Esophagus mucosa (tissue), 1 donor: Measurements from ENCODE around the gene DIAPH1. TPM values are rescaled to one million over a fixed set of nuclear protein-coding genes. Genes with fewer than 3 reads are reported as not detected.
"Not testable (repeated sequence)": the region's sequence is repeated elsewhere in the genome, so short reads cannot be mapped to it uniquely, and the experiment has no call there.

Source experiments
- ATAC-seq: fragments of 200-7000 bp; cut with Tn5 transposase; one replicate; pipeline ENCODE4 v1.9.1; 2020
- total RNA-seq: library from RNA; stranded (reverse); gene quantifications from one replicate; pipeline ENCODE4 v1.2.4, GENCODE V29; 2023
- donor health status: DM: yes; HTN: yes; CAD: no.

Gene DIAPH1
- total RNA-seq, 1 donor from 2014 or later = 108 TPM

DNA sequence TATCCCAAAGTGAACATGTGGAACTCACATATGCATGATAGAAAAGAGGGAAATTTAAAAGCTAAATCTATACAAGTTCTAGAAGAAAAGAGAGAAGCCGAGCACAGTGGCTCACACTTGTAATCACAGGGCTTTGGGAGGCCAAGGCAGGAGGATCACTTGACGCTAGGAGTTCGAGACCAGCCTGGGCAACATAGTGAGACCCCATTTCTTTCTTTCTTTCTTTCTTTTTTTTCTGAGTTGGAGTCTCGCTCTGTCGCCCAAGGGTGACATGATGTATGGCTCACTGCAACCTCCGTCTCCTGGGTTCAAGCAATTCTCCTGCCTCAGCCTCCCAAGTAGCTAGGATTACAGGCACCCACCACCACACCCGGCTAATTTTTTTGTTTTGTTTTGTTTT is 8.9 kb downstream of the DIAPH1 start:
- ATAC-seq = not testable (repeated sequence)

DNA sequence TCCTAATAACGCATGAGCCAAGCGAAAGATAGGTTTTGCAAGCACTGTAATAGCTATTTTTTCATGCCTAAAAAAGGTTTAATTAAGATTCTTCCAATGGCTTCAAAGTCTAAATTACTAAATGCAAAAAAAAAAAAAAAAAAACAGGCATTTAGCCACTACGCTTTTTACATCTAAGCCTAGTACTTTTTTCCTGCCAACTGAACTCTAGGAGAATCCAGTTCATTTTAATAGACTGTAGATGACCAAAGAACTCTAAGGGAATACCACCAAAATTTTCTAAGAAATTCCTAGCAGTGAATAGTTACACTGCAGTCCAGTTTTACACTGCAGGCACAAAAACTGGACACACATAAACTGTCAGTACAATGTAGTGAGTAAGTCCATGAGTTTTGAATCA is 9.8 kb downstream of the DIAPH1 start:
- ATAC-seq = no peak

DNA sequence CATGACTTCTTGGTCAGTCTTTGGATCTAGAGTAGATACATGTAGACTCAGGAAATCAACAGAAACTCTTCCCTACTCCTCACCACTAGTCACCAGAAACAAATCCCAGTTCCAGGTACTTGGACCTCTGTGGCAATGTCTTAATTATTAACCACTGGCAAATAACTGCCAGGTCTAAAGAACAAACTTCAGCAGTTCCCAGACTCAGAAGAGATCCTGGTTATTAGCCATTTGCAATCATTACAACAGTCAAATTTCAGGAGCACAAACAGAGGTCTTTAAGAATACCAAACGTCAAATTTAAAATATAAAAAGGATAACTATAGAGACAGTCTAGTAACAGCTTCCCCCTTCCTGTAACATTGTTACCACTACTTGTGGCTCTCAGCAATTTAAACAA is 10.2 kb downstream of the DIAPH1 start:
- ATAC-seq = no peak

DNA sequence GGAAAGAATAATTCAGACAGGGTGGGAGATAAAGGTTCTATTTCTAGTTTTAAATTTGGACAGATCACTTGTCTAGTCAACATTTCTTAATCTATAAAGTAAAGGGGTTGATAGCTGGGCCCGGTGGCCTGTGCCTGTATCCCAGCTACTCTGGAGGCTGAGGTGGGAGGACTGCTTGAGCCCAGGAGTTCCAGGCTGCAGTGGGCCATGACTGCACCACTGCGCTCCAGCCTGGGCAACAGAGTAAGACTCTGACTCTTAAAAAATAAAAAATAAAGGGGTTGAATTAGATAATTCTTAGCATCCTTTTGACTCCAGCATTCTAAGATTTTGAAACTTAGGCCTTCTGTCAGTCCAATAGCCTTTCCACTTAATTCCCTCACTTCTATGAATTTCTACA is 10.8 kb downstream of the DIAPH1 start:
- no peak for ATAC-seq

DNA sequence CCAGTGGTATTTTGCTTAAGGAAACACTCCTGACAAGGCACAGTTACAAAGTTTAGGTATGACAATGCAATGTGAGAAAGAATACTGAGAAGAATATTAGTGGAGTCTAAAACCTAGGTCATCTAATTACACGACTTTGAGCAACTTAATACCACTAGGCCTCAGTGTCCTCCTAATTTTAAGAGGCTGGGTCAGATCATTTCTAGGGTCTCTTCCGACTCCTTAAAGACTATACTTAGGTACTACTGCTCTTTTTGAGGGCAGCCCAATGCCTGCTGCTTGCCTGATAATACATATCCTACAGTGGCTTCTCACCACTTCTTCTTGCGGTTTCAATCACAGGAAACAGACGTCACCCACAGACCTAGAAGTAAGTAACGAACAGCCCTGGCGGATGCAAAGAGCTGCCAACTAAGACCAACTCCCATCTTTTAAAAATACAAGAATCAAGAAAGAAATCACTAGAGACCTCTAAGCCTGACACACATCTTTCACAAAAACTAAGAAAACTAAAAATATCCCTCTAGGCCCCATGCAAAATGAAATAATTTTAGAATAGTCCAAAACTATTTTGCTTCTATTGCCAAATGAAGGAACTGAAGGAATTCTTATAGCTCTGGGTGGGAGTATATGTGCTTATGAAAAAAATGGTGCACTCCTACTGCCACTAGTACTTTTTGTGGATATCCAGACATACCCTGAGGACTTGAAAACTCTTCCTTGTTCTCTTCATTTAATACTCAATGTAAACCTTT is 13.1 kb downstream of the DIAPH1 start:
- peak; percentile 35 for ATAC-seq

DNA sequence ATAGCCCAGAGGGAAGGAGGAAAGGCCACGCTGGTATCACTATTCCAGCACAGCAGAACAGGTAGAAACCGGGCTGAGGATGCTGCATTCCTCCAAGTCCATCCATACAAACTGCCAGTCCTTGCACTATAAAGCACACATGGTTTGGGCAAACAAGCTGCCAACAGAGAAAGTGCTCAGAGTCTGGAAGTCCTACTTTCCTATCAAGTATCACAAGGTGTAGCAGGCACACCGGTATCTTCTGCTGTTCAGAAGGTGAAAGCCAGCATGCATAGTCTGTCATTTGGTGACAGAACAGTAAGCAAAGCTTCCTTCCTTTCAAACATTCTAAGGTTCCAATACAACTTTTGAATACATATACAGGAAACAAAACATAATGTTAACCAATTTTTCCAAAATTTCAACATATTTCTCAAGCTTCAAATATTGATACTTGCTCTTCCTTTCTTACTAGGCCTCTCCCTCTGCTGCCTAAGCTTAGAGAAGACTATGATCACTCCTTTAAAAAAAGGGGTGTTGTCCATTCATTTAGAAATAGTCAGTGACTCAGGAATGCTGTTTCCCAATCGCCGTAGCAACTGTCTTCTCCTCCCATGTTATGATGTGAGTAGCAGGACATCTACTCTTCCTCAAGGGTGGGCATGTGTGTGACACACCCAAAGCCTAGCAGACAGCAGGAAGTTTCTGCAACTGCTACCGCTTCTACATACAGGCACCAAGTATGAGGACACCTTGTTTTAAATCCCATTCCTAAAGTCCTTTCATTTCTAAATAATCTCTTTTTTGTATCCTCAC is 14.7 kb downstream of the DIAPH1 start:
- peak; percentile 99 for ATAC-seq

DNA sequence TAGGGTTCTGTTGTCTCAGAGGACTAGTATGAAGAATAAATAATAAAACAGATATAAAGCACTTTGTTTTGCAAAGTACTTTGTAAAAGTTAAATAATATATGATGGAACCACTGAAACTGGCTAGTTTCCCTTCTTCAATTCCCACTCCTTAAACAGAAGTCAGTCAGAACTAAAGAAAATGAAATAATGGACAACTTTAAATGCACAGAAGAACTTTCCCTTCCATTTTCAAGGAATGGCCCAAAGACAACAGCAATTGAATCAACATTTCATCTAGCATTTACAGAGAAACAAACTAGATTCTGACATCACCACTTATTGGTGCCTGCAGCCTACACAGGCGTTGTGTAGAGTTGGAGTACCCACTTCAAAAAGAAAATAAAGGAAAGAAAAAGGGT is 16.2 kb downstream of the DIAPH1 start:
- ATAC-seq = no peak

DNA sequence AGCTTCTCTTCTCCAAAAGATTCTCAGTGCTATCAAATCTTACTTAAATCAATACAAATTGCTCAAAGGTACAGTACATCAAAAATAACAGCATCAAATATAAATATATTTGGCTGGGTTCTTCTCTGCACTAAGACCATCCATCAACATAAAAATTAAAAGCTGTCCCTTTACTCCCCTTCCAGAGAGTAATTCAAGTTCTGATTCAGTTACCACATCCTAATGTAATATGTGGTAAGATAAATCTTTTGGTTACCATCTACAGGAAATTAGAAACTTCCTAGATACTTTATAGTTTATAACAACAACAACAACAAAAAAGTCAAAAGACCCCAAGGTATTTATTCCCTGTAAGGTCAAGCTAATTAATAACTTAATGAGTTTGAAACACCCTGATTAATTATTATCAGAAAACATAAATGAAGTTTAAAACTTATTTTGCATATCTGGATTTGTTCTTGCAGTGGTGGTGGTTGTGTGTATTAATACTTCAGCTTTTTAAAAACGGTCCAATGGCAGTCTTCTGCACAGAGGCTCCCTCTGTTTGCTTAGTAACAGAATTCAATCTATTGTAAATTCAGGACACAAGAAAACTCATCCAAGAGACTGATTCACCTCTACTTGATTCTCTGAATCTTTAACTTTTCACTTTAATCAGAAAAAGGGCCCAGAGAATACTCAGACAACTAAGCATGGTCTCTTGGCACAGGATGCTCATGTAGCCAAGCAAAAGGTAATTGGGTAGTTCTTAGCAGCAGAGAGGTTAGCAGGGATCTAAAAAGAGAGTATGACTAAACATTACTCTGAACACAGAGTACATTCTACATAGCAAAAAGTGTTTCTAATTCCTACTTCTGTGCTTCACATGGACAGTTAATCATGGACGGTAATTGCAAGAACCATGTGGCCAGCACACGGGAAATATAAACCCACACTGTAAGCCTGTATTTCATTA is 20.1 kb downstream of the DIAPH1 start:
- peak; percentile 30 for ATAC-seq

DNA sequence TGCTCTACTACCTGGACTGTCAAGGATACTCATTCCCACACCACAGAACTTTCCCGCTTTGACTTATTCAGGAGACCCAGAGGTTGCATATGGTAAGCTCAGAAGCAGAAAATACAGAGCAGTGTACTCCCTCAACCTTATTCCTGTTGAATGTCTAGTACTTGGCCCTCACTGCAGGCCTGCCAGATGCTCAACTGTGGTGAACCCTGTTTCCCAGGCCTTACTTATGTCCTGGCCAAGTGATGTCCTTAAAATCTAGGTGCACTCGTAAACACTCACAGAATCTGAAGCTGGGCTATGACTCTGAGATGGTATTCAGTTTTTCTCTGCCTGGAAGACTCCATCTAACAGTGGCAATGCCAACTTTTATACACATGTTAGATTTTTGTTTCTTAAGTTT is 21.0 kb downstream of the DIAPH1 start:
- no peak for ATAC-seq

DNA sequence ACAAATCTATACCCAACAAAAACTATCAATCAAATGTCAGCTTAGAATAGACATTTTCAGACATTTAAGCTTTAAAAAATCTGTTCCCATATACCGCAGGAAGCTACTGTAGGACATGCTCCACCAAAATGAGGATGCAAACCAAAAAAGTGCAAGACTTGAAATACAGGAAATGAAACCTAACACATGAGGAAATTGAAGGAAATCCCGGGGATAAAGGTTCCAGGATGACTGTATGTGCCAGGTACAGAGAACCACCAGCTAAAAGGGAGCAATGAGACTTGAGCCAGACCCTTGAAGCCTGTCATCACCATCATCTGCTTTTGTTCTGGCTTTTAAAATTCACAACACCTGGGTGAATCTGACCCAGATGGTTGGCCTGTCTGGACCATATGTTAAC is 21.4 kb downstream of the DIAPH1 start:
- peak; percentile 68 for ATAC-seq

DNA sequence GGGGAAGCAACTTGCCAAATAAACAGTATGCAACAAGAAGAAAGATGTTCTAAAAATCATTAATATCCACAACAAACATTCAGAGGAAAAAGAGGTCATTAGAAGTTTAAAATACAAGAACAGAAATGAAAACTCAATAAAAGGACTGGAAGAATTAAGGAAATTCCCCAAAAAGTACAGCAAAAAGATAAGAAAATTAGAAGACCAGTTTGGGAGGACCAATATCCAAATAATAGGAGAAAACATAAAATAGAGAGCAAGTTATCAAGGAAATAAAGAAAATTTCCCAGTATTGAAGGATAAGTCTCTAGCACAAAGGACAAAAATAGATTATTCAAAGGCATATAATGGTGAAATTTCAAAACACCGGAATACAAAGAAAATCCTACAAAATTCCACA is 21.9 kb downstream of the DIAPH1 start:
- ATAC-seq = no peak

DNA sequence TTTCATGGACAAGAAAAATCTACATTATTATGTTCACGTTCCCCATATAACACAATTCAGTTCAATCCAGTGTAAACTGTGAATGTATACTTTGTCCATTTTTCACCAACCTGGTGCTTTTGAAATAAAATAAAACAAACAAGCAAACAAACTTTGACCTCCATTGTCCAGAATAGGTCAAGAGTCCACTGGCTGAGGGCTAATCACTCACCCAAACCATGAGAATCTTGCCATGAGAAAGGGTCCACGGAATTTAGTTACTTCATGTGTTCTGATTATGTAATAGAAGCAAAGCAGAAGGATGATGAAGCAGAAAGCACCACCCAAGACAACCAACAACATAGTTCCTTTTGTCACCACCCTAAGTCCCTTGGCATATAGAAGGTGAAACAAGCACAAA is 28.7 kb downstream of the DIAPH1 start:
- no peak for ATAC-seq

DNA sequence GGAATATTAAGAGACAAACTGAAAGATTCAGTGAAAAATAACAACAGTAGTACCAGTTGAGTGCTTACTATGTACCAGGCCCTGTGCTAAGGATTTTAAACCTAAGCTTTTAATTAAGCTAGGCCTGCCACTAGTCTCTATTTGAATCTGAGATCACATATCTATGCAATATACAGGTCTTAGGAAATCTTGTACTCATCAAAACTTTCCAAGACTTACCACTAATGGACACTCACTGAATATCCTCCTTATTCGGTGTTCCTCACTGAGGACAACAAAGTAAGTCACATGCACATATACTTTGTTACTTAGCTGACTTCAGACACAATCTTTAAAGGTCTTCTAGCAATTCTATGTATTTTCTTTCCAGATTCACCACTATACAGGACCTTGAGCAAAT is 32.6 kb downstream of the DIAPH1 start:
- ATAC-seq = no peak

DNA sequence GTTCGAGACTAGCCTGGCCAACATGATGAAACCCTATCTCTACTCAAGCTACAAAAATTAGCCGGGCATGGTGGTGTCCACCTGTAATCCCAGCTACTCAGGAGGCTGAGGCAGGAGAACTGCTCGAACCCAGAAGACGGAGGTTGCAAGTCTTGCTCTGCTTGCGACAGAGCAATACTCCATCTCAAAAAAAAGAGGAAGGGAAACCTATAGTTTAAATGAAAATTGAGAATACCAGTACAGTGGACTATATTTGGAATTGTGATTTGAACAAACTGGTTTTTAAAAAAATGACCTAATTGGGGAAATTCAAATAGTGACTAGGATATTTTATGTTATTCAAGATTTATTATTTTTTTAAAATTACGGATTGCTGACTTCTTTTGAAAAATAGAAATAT is 33.2 kb downstream of the DIAPH1 start:
- no peak for ATAC-seq

DNA sequence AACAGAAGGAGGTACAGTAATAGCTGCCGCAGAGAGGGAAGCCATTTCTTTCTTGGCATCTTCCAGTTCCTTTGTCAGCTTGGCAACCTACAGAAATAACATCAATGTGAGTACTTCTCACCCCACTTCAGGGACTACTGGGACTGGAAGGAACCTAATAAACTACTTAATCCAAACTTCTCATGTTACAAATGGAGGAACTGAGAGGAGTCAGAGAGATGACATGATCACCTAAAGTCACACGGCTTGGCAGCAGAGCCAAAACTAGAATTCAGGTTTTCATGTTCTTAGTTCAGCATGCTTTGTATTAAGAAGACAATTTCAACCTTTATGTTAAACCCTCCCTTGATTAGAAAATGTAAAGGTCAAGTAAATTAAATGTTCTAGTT is 44.7 kb downstream of the DIAPH1 start:
- ATAC-seq = no peak

DNA sequence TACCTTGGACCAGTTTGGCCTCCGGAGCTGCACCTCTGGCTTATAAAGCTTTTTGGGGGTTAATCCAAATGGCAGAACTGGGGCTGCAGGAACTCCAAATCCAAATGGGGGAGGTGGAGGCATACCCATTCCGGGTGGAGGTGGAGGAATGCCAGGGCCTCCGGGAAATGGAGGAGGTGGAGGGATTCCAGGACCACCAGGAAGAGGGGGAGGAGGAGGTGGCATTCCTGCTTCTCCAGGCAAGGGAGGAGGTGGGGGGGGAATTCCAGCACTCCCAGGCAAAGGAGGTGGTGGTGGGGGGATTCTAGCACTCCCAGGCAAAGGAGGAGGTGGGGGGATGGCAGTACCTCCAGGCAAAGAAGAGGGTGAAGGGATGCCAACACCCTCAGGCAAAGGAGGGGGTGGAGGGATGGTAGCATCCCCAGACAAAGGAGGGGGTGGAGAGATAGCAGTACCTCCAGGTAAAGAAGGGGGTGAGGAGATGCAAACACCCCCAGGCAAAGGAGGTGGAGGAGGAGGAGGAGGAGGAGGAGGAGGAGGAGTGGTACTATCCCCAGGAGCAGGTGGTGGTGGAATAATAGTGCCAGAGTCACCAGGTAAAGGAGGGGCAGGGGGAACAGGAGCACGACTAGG is 45.2 kb downstream of the DIAPH1 start:
- no peak for ATAC-seq

DNA sequence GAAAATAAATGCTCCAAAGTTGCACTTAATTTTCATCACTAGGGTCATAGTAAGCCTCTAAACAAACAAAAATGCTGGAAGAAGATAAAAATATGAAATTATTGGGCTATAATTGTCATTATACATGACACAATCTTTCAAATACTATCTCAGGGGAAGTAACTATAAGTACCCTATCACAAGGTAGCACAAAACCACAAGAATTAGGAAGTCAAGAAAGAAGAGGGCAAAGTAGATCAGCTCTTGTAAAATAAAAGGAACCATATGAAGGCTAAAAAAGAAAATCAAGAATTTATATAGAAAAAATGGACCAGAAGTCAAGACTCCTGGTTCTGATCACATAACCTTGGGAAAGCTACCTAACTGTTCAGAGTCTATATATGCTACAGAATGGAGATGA is 48.1 kb downstream of the DIAPH1 start:
- ATAC-seq = no peak

DNA sequence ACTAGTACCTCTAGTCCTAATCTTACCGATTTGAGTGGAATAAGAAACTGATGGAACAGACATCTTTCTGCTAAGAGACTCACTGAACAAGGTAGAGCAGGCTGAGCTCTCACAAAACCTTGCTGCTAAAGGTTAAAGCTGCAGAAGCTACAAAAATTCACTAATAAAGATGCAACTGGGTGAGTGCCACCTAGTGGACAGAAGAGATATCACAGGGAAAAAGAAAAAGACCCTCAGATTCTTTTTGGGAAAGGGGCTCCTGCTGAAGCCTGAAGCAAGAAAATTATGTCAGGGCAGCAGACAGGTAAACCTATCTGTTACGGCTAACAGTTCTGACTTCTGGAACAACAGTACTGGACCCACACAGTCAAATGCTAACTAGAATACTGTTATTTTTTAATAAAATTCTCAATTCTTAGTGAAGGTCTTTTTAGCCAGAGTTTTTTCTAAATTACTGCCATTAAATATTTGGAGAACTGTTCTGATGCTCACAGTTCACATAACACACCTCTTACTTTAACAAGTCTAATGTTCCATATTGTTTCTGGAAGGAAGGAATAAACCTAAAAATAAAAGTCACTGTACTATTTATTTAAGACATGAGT is 51.2 kb downstream of the DIAPH1 start:
- no peak for ATAC-seq

DNA sequence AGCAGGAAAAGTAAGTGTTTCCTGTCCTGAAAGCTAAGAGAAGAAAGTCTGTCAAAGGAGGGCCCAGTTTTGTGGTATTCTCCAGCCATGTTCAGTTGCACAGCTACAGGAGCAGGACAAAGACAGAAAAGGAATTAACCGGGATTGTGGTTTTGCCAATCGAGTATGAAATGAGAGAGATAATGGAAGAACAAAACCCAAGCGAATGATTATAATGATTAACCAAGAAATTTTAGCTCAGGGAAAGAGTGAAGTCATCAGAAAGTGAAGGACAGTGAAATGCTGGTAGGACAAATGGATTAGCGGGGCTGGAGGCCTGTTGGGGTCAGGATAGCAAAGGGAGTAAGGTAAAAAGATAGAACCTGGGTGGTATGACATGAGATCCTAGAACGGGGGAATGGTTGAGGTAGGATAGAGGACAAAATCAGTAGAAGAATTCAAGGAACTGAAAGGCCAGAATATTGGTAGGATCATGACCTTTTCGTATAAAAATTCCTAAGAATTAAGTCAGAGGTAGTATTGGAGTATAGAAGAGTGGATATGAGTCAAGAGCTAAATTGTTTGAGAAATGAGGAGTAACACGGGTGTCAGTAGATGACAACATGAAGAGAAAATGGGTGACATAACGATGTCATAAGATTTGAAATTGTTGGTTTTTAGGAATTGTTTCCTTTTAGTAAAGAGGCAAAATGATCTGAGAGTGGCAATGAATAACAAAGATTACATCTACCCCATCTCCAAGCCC is 52.8 kb downstream of the DIAPH1 start:
- ATAC-seq = no peak

DNA sequence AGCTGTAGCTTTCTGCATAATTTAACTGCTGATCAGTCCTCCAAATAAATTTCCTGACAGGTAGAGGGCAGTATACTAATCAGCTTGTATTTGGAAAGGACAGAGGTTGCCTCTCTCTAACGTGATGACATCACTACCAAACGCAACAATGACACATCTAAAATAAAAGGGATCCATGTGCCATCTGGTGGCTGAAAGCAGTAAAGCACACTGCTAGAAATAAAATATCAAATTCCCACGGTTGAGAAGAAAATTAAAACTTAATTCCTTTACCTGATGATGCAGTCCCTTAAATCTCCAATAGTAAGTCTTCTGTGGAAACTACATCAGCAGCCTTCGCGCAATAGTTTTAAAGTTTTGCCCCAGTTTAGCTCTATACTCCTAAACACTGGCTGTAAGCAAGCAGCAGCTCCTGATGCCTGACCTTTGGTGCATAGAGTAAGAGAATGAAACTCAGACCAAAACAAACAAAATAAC is 54.5 kb downstream of the DIAPH1 start:
- peak; percentile 80 for ATAC-seq
